IMR-90 (cell line): ENCODE measurements around the gene YWHAG. TPM values are rescaled to one million over a fixed set of nuclear protein-coding genes. Genes with fewer than 3 reads are reported as not detected.

Experiments used
- ATAC-seq: fragments of 200-7000 bp; cut with Tn5 transposase; 2 replicates; pipeline ENCODE4 v1.9.1; 2020; ENCODE audit warnings: low read depth, mild to moderate bottlenecking, moderate library complexity
- BruUV-seq: library from RNA; stranded (reverse); fragments of 400-500 nt; replicated peaks from 2 replicates; lab custom pipeline; 2021; lab: Mats Ljungman, UMichigan
- CTCF ChIA-PET: fragments of 300-600 bp; formaldehyde crosslinking; extraction: SDS; loops from one replicate; lab custom pipeline; 2021; ENCODE audit warnings: antibody characterized with exemption; lab: Yijun Ruan, JAX
- POLR2A ChIA-PET: fragments of 300-600 bp; sonication (Branson Sonifier 250); formaldehyde crosslinking; loops from one replicate; lab custom pipeline; 2022; ENCODE audit warnings: antibody characterized with exemption; ENCODE audit not compliant: unreplicated experiment; lab: Charles Lee
- DNase-seq: peaks from one replicate; pipeline ENCODE4 v3.0.0; 2013
- H2AFZ ChIP-seq: replicated peaks from 2 replicates; pipeline ENCODE3; 2013; ENCODE audit warnings: low read length, mild to moderate bottlenecking; ENCODE audit not compliant: poor library complexity
- H2AK5ac ChIP-seq: 2 replicates; pipeline ENCODE4 v1.6.1; 2013; ENCODE audit warnings: low read depth, low read length, inconsistent platforms
- H2AK9ac ChIP-seq: replicated peaks from 2 replicates; pipeline ENCODE3; 2013; ENCODE audit warnings: mild to moderate bottlenecking, low read depth, low read length, moderate library complexity; ENCODE audit not compliant: poor library complexity
- H2BK120ac ChIP-seq: 2 replicates; pipeline ENCODE4 v1.6.1; 2013; ENCODE audit warnings: low read depth, low read length, inconsistent platforms
- H2BK15ac ChIP-seq: 3 replicates; pipeline ENCODE4 v1.6.1; 2013; ENCODE audit warnings: low read depth, low read length, inconsistent platforms
- H2BK20ac ChIP-seq: 2 replicates; pipeline ENCODE4 v1.6.1; 2013; ENCODE audit warnings: low read depth, mild to moderate bottlenecking, inconsistent platforms, low read length, moderate library complexity
- H2BK5ac ChIP-seq: 2 replicates; pipeline ENCODE4 v1.6.1; 2013; ENCODE audit warnings: mild to moderate bottlenecking, low read depth, low read length, inconsistent platforms; ENCODE audit not compliant: poor library complexity, severe bottlenecking
- H3K14ac ChIP-seq: replicated peaks from 2 replicates; pipeline ENCODE4 v1.6.1; 2013; ENCODE audit warnings: low read depth, low read length, inconsistent platforms
- H3K18ac ChIP-seq: 2 replicates; pipeline ENCODE4 v1.6.1; 2013; ENCODE audit warnings: low read depth, low read length, control low read depth
- H3K23ac ChIP-seq: 2 replicates; pipeline ENCODE4 v1.6.1; 2013; ENCODE audit warnings: low read depth, low read length, inconsistent platforms
- H3K27ac ChIP-seq: 2 replicates; pipeline ENCODE4 v1.5.1; 2013; ENCODE audit warnings: mild to moderate bottlenecking, control low read depth, low read length; ENCODE audit not compliant: insufficient read depth
- H3K27me3 ChIP-seq: 2 replicates; pipeline ENCODE4 v1.6.1; 2013; ENCODE audit warnings: low read length; ENCODE audit not compliant: control insufficient read depth, insufficient read depth
- H3K36me3 ChIP-seq: 2 replicates; pipeline ENCODE4 v1.6.1; 2013; ENCODE audit warnings: low read length, mixed read lengths; ENCODE audit not compliant: control insufficient read depth, insufficient read depth
- H3K4ac ChIP-seq: 2 replicates; pipeline ENCODE4 v1.6.1; 2013; ENCODE audit warnings: low read depth, low read length, inconsistent platforms
- H3K4me1 ChIP-seq: 2 replicates; pipeline ENCODE4 v1.6.1; 2013; ENCODE audit warnings: low read length, mixed read lengths; ENCODE audit not compliant: control insufficient read depth, insufficient read depth
- H3K4me2 ChIP-seq: 2 replicates; pipeline ENCODE4 v1.6.1; 2013; ENCODE audit warnings: low read depth, mild to moderate bottlenecking, control low read depth, low read length, moderate library complexity
- H3K4me3 ChIP-seq: 2 replicates; pipeline ENCODE4 v1.5.1; 2013; ENCODE audit warnings: low read depth, mild to moderate bottlenecking, control low read depth, low read length, moderate library complexity; ENCODE audit not compliant: insufficient read depth
- H3K56ac ChIP-seq: 2 replicates; pipeline ENCODE4 v1.6.1; 2013; ENCODE audit warnings: low read length, inconsistent platforms; ENCODE audit not compliant: insufficient read depth; ENCODE audit errors: extremely low read depth
- H3K79me1 ChIP-seq, 2 experiments: 2 replicates each; pipeline ENCODE4 v1.6.1; 2013; ENCODE audit warnings: low read length in 2 of 2, inconsistent platforms in 1 of 2, low read depth in 1 of 2
- H3K9ac ChIP-seq: 2 replicates; pipeline ENCODE4 v1.6.1; 2013; ENCODE audit warnings: low read depth, low read length, control low read depth
- H3K9me1 ChIP-seq: 2 replicates; pipeline ENCODE4 v1.6.1; 2013; ENCODE audit warnings: low read length, inconsistent platforms; ENCODE audit not compliant: insufficient read depth
- H3K9me3 ChIP-seq: 2 replicates; pipeline ENCODE4 v1.6.1; 2013; ENCODE audit warnings: low read length; ENCODE audit not compliant: control insufficient read depth, insufficient read depth
- H4K20me1 ChIP-seq: 2 replicates; pipeline ENCODE4 v1.6.1; 2013; ENCODE audit warnings: low read length, inconsistent platforms; ENCODE audit not compliant: insufficient read depth
- H4K5ac ChIP-seq: 2 replicates; pipeline ENCODE4 v1.6.1; 2013; ENCODE audit warnings: mild to moderate bottlenecking, low read depth, low read length, control low read depth
- H4K8ac ChIP-seq, 2 experiments: 2 replicates each; pipeline ENCODE4 v1.6.1; 2013; ENCODE audit warnings: low read depth in 2 of 2, low read length in 2 of 2, control low read depth in 1 of 2, inconsistent platforms in 1 of 2
- H4K91ac ChIP-seq: 2 replicates; pipeline ENCODE4 v1.6.1; 2013; ENCODE audit warnings: low read depth, low read length, inconsistent platforms; ENCODE audit not compliant: insufficient read depth
- BHLHE40 ChIP-seq: fragments of 150-350 bp; IDR thresholded peaks from 2 replicates; pipeline ENCODE4 v1.6.1; 2016; ENCODE audit warnings: mild to moderate bottlenecking, low read depth, low read length
- CEBPB ChIP-seq: IDR thresholded peaks from 2 replicates; pipeline ENCODE4 v1.6.1; 2012; ENCODE audit warnings: low read depth, low read length, improper control_type of control experiment
- FOS ChIP-seq: fragments of 150-350 bp; IDR thresholded peaks from 2 replicates; pipeline ENCODE4 v1.6.1; 2016; ENCODE audit warnings: low read depth, low read length
- MAFK ChIP-seq: IDR thresholded peaks from 2 replicates; pipeline ENCODE4 v1.6.1; 2012; ENCODE audit warnings: low read depth, low read length, improper control_type of control experiment
- MAZ ChIP-seq: IDR thresholded peaks from 2 replicates; pipeline ENCODE4 v1.6.1; 2012; ENCODE audit warnings: low read depth, mild to moderate bottlenecking, low read length, improper control_type of control experiment, moderate library complexity, borderline replicate concordance
- MXI1 ChIP-seq: IDR thresholded peaks from 2 replicates; pipeline ENCODE4 v1.6.1; 2012; ENCODE audit warnings: low read depth, mild to moderate bottlenecking, low read length, moderate library complexity, borderline replicate concordance
- NFE2L2 ChIP-seq: fragments of 150-350 bp; IDR thresholded peaks from 2 replicates; pipeline ENCODE4 v1.6.1; 2016; ENCODE audit warnings: low read depth, mild to moderate bottlenecking, low read length
- RAD21 ChIP-seq: IDR thresholded peaks from 2 replicates; pipeline ENCODE4 v1.6.1; 2012; ENCODE audit warnings: low read length, improper control_type of control experiment
- RCOR1 ChIP-seq: IDR thresholded peaks from 2 replicates; pipeline ENCODE4 v1.6.1; 2012; ENCODE audit warnings: mild to moderate bottlenecking, low read length, improper control_type of control experiment; ENCODE audit not compliant: insufficient replicate concordance
- SMC3 ChIP-seq: fragments of 150-350 bp; IDR thresholded peaks from 2 replicates; pipeline ENCODE4 v1.6.1; 2016; ENCODE audit warnings: low read depth, mild to moderate bottlenecking, antibody characterized with exemption, low read length, moderate library complexity
- WGBS, 2 experiments: methylation state at CpG; one replicate each; pipeline versions ENCODE4 v1.1.5 to v1.1.7; 2013; ENCODE audit warnings: missing lambda C conversion rate in 2 of 2; ENCODE audit not compliant: insufficient read length in 1 of 2; ENCODE audit errors: extremely low coverage in 2 of 2; 5-methylcytosine and 5-hydroxymethylcytosine counted together
- dilution Hi-C: fragments of 300-500 bp; cut with HindIII; formaldehyde crosslinking; loops from one replicate; pipeline ENCODE4 v1.14.3; 2018; ENCODE audit warnings: low sequenced_read_pairs; ENCODE audit not compliant: unreplicated experiment
- in situ Hi-C: fragments of 300-500 bp; cut with MboI; formaldehyde crosslinking; loops from 3 replicates; pipeline ENCODE4 v1.14.3; 2019; ENCODE audit warnings: low sequenced_read_pairs, inconsistent platforms, mixed read lengths
- intact Hi-C: fragments of 100-400 bp; cut with micrococcal nuclease; formaldehyde crosslinking; loops from 2 replicates; pipeline ENCODE4 v1.10.0; 2022
- polyA plus RNA-seq, 3 experiments: library from polyadenylated mRNA; depleted of rRNA; stranded (reverse); fragments of >200 nt; gene quantifications; 2 replicates each; pipeline ENCODE4 v1.2.3, GENCODE V29; 2012; ENCODE audit warnings: low replicate concordance in 1 of 3
- total RNA-seq: library from RNA; depleted of rRNA; stranded (reverse); fragments of >200 nt; gene quantifications from 2 replicates; pipeline ENCODE4 v1.2.3, GENCODE V29; 2012
- TF ChIP-seq, protein P1 (sequence below): fragments of 150-350 bp; IDR thresholded peaks from 2 replicates; pipeline ENCODE4 v1.6.1; 2016; ENCODE audit warnings: low read depth, mild to moderate bottlenecking, low read length, moderate library complexity, borderline replicate concordance
- TF ChIP-seq, protein P2 (sequence below): fragments of 150-350 bp; IDR thresholded peaks from 2 replicates; pipeline ENCODE4 v1.6.1; 2017; ENCODE audit warnings: mild to moderate bottlenecking, antibody characterized with exemption, low read length, low read depth

The YWHAG gene
- total and polyA plus RNA-seq, 2 of the 4 experiments (the other 2 are of a cell fraction) = 40.1 to 64.9 TPM

DNA sequence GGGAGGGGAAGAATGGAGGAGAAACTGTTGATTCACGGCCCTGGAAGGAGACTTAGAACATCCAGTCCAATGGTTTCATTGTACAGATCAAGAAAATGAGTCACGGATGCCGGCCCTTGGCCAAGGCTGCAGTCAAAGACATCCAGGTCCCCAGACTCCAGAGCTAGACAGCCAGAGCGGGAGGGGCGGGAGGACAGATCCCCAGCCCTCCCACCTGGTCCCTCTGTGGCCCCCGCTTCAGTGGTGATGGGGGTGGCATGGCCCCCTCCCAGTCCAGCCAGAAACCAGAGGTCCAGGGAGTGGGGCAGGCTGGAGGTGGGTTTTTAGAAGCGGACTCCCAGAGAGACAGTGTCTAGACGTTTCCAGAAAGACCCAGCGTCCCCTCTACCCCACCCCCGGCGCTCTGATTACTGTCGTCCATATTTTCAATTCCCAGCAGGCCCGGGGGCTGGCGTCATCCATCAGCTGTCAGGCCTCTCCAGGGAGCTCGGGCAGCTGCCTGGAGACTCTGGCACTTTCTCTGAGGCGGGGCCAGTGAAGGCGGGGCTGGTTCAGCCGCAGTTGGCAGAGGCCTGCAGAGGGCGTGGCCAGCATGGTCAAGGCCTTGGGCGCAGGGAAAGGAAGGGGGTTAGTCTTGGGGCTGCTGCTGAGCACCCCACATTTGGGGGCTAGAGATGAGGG, 64.3 kb downstream of the YWHAG start (continued):
- TF ChIP-seq, protein P1, sequence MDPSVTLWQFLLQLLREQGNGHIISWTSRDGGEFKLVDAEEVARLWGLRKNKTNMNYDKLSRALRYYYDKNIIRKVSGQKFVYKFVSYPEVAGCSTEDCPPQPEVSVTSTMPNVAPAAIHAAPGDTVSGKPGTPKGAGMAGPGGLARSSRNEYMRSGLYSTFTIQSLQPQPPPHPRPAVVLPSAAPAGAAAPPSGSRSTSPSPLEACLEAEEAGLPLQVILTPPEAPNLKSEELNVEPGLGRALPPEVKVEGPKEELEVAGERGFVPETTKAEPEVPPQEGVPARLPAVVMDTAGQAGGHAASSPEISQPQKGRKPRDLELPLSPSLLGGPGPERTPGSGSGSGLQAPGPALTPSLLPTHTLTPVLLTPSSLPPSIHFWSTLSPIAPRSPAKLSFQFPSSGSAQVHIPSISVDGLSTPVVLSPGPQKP = no peak
- no peak for TF ChIP-seq RCOR1

DNA sequence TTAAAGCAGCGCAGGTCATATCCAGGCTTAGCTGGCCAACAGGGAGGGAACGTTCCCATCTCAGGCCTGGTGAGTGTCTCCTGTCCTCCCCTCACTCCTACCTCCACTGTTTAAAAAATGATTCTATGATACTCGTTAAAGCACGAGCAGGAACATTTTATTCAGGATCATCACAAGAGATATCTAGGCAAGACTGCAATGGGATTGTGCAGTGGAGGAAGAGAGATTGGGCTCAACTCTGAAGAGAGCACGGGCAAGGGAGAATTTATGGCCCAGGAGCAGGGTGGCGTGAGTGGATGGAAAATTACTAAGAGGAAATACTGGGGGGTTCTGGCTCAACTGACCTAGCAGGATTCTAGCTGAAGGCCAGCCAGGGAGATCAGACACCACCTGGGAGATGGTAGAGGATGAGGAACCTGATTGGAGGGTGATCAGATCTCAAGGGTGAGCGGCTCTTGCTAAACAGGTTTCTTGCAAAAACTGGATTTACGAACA, 65.3 kb downstream of the YWHAG start:
- H3K9me3 ChIP-seq = no peaks in the 10 kb centered on the region
- BruUV-seq = no TSS peak
- H2AK5ac ChIP-seq = peak overlapping the region; percentile 87
- dilution Hi-C loops = no loop called here
- peak overlapping the region; percentile 21; the same call in 1 of the 2 replicates for H3K18ac ChIP-seq
- H3K9me1 ChIP-seq = peaks cover 23% of the 10 kb centered on the region
- no peak overlapping the region for H2AFZ ChIP-seq
- intact Hi-C loops = no loop called here
- peak overlapping the region; percentile 96 for H2BK5ac ChIP-seq
- ChIA-PET CTCF (no interaction called here), POLR2A (no interaction called here)
- peak overlapping the region; percentile 99; the same call in 2 of the 3 replicates for H2BK15ac ChIP-seq
- H3K36me3 ChIP-seq = no peaks in the 10 kb centered on the region
- H3K14ac ChIP-seq = peak overlapping the region; percentile 54
- H3K4ac ChIP-seq = peak overlapping the region; percentile 97
- WGBS, 2 experiments = 100% methylated on average over 3 of the region's 8 CpGs; no CpG with 5 or more reads in 1 of the 2 experiments
- peak overlapping the region; percentile 97 for H3K27ac ChIP-seq
- peak overlapping the region; percentile 30; the same call in 1 of the 2 replicates for H3K56ac ChIP-seq
- H3K4me1 ChIP-seq = peaks cover 32% of the 10 kb centered on the region
- no peaks in the 10 kb centered on the region for H3K27me3 ChIP-seq
- peak overlapping the region; percentile 70 for H2BK20ac ChIP-seq
- peak overlapping the region; percentile 21 for H4K5ac ChIP-seq
- peak overlapping the region; percentile 92 for H2BK120ac ChIP-seq
- in situ Hi-C loops = no loop called here
- H3K4me2 ChIP-seq = no peak overlapping the region
- H3K79me1 ChIP-seq = peaks cover 0 to 26% of the 10 kb centered on the region in 2 experiments; a peak in 2 of 4 replicates
- DNase-seq (no peak), ATAC-seq (no peak)
- peak overlapping the region; percentile 90 for H4K91ac ChIP-seq
- H3K4me3 ChIP-seq = no peak overlapping the region
- no peaks in the 10 kb centered on the region for H4K20me1 ChIP-seq
- H3K9ac ChIP-seq = no peak overlapping the region
- H3K23ac ChIP-seq = peak overlapping the region; percentile 68; the same call in 1 of the 2 replicates
- peak overlapping the region; percentile 0 for H2AK9ac ChIP-seq
- H4K8ac ChIP-seq = peak overlapping the region; percentile 39 to 92; a peak in 3 of 4 replicates
- TF ChIP-seq FOS = no peak
- no peak for TF ChIP-seq SMC3
- TF ChIP-seq MAZ = no peak
- no peak for TF ChIP-seq BHLHE40
- TF ChIP-seq MXI1 = no peak
- TF ChIP-seq RAD21 = no peak
- no peak for TF ChIP-seq RCOR1
- no peak for TF ChIP-seq CEBPB
- TF ChIP-seq MAFK = no peak
- TF ChIP-seq NFE2L2 = no peak
- TF ChIP-seq, protein P2, sequence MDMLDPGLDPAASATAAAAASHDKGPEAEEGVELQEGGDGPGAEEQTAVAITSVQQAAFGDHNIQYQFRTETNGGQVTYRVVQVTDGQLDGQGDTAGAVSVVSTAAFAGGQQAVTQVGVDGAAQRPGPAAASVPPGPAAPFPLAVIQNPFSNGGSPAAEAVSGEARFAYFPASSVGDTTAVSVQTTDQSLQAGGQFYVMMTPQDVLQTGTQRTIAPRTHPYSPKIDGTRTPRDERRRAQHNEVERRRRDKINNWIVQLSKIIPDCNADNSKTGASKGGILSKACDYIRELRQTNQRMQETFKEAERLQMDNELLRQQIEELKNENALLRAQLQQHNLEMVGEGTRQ = no peak
- TF ChIP-seq, protein P1 = no peak
